Measurements from ENCODE around the gene IFI27L1.

DNA sequence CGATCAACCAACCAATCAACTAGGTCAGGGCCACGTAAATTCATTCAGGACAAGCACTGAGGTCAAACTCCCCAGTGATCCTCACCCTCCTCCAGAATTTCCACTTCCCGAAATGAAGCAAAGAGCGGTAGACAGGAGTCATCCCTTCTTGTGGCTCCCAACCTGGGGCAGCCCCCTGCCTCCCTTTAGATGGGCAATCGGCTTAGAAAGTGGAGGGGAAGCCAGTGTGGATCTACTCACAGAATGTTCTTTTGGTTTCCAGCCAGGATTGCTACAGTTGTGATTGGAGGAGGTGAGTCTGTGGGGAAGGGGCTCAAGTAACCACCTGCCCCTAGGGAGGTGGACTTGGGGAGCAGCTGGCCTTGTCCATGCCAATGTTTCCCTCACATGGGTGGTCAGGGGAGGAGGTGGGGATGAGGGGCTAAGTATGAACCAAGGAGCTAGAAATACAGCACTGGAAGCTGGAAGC lies 33.5 kb downstream of the IFI27L1 start:
- TF ChIP-seq POLR2A (IDR thresholded peaks at IDR 0.05) (no peak), POLR2AphosphoS5 (IDR thresholded peaks at IDR 0.05) (no peak)
- TF ChIP-seq, protein P1, sequence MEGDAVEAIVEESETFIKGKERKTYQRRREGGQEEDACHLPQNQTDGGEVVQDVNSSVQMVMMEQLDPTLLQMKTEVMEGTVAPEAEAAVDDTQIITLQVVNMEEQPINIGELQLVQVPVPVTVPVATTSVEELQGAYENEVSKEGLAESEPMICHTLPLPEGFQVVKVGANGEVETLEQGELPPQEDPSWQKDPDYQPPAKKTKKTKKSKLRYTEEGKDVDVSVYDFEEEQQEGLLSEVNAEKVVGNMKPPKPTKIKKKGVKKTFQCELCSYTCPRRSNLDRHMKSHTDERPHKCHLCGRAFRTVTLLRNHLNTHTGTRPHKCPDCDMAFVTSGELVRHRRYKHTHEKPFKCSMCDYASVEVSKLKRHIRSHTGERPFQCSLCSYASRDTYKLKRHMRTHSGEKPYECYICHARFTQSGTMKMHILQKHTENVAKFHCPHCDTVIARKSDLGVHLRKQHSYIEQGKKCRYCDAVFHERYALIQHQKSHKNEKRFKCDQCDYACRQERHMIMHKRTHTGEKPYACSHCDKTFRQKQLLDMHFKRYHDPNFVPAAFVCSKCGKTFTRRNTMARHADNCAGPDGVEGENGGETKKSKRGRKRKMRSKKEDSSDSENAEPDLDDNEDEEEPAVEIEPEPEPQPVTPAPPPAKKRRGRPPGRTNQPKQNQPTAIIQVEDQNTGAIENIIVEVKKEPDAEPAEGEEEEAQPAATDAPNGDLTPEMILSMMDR (IDR thresholded peaks at IDR 0.05), result no peak
